Measurements from ENCODE around the gene MANEAL.

MANEAL gene

DNA sequence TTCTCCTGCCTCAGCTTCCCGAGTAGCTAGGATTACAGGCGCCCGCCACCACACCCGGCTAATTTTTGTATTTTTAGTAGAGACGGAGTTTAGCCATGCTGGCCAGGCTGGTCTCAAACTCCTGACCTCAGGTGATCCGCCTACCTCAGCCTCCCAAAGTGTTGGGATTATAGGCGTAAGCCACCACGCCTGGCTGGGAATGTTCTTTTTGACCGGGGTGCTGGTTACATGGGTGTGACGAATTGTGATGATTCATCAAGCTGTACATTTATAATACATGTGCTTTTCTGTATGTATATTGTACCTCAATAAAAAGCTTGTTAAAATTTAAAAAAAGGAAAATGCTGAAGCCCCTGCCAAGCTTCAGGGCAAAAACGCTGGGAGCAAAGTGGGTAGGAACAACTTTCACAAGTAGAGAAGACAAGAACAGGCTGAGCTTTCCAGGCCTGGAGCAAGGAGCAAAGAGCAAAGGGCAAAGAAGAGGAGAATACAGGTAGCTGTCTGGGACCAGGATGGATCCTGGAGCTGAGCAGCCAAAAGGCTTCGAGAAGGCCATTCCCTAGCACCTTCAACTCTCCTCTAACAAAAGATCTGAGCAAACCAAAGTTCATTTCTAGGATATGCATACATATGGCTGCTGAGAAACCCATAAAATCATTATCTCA is 34.9 kb downstream of the MANEAL start:
- DNase-seq (ENCODE audit: low read depth): no peak

DNA sequence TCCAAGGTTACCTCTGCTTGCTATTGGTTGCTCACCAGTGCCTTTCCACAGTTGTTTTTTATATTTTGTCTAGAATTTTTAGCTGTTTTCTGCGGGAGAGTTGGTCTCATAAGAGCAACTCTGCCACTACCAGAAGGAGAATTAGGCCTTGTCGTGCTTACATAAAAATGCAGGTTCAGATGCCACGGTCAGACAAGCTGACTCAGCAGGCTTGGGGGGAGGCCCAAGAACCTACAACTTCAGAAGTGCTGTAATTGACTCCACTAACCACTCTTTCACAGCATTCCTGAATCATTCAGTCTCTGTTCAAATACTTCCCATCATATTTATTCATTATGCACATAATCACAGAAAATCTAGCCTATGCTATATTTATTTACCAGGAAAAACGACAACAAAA is 37.5 kb downstream of the MANEAL start:
- DNase-seq (ENCODE audit: low read depth): no peak

DNA sequence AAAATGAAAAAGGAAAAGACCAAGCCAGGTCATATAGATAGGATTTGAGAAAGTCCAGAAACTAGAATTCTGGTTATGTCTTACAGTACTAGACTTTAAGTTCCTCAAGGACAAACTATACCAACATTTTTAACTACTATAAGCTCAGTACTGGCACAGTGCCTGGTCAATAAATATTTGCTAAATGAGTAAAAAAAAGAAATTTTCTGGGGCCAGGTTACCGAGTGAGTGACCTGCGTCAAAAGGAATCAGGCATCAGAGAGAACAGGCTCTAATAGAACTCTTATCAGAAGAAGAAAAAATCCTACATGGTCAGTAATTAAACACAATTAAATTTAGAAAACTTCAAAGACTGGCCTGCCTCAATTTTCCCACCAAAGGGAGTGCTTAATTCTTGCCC is 38.2 kb downstream of the MANEAL start:
- no peak for DNase-seq (ENCODE audit: low read depth)

DNA sequence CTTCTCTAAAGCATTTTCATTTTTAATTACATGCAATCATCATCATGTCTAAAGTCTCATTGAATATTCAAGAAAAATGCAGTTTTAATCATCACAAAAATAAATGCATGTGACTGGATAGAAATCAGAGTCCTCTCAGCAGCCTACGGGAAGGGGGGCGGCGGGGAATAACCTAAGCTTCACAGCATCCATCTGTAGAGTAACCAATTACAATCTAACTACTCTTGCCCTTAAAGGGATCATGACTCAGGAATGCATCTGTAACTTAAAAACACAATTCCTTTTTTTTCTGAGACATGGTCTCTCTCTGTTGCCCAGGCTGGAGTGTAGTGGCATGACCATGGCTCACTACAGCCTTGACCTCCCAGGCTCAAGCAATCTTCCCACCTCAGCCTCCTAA is 43.1 kb downstream of the MANEAL start:
- no peak for DNase-seq (ENCODE audit: low read depth)

DNA sequence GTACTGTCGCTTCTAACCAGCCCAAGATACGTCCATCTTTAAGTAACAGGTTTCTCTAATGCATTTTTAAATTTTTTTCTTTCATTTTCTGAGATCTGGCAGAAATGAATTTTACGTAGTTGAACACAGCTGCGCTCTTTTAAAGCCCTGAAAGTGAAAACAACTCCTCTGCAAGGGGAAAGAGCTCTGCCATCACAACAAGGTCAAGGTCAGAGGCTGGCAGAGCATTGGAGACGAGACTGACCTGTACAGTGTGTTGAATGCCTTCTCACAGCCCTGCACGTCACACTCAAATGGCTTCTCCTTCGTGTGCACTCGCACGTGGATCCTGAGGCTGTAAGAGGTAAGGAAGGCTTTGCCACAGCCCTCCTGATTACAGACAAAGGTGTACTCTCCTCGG is 46.0 kb downstream of the MANEAL start:
- DNase-seq (ENCODE audit: low read depth): no peak

DNA sequence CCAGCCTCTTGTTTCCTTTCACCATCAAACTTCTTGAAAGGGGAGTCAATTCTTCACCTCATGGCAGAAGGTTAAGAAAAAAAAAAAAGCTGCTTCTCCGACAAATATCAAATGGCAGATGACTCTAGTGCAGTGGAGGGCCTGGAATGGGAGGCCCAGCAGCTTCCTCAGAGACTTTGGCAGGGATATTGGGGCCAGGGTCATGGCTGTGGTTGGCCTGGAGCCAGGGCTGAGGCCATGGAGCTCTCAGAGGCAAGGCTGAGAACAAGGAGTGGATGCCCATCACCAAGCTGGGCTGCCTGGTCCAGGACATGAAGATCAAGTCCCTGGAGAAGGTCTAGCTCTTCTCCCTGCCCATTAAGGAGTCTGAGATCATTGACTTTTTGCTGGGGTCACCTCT is 47.1 kb downstream of the MANEAL start:
- DNase-seq (ENCODE audit: low read depth): no peak

DNA sequence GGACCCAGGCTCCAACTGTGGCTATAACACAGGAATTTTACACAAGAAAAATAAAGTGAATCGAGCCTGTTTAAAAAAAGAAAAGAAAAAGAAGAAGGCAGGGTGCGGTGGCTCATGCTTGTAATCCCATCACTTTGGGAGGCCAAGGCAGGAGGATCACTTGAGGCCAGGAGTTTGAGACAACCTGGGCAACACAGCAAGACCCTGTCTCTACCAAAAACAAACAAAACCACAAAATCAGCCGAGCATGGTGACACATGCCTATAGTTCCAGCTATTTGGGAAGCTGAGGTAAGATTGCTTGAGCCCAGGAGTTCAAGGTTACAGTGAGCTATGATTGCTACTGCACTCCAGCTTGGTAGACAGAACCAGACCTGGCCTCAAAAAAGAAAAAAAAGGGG is 48.0 kb downstream of the MANEAL start:
- DNase-seq (ENCODE audit: low read depth): no peak

DNA sequence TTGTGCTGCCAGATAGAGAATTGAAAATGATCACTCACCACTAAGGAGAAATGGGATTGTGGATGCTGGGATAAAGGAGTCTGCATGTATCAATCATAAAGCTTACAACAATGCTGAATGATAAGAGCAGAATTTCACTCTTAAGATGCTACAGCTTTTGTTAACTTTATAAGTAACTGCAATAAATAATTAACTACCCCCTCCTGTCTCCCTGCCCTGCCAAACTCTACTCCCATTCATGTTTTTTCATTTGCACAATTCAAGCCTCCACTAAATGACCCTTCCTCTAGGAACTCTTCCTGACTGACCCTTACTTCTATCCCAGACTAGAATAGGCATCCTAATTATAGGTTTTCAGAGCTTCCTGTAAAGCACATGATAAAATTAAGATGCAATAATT is 50.9 kb downstream of the MANEAL start:
- no peak for DNase-seq (ENCODE audit: low read depth)

DNA sequence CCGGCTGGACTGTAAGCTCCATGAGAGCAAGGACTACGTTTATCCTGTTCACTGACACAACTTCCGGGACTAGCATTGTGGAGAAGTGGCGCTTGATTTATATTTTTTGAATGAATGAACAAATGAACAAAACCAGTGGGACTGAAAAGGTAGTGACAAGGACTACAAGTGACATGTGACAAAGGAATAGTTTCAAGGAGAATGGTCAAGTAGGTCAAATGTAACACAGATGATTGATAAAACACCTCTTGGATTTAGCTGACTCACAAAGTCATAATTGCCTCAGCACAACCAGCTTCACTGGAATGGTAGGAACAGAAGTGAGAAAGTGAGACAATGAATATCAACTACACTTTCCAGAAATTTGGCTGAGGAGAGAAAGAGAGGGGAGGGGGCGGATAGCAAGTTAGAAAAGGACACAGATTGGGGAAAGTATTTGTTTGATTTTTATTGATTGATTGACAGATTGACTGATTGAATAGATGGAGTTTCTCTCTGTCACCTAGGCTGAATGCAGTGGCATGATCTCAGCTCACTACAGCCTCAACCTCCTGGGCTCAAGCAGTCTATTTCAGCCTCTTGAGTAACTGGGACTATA is 51.5 kb downstream of the MANEAL start:
- no peak for DNase-seq (ENCODE audit: low read depth)

DNA sequence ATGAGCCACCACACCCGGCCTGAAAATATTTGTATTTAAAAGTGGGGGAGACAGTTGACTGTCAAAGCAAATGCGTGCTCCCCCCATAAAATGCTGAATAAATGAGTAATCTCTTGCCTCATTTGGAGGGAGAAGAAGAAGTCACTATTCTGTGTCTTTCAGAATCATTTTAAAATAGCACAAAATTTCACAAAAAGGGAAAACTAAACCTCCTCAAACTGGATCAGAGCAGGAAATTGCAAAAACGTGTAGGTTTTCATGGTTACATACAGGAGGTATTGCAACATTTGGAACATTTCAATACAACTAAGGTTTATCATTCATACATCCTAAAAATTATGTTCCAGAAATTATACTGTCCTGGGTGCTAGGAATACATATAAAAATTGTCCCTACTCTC is 52.1 kb downstream of the MANEAL start:
- no peak for DNase-seq (ENCODE audit: low read depth)

DNA sequence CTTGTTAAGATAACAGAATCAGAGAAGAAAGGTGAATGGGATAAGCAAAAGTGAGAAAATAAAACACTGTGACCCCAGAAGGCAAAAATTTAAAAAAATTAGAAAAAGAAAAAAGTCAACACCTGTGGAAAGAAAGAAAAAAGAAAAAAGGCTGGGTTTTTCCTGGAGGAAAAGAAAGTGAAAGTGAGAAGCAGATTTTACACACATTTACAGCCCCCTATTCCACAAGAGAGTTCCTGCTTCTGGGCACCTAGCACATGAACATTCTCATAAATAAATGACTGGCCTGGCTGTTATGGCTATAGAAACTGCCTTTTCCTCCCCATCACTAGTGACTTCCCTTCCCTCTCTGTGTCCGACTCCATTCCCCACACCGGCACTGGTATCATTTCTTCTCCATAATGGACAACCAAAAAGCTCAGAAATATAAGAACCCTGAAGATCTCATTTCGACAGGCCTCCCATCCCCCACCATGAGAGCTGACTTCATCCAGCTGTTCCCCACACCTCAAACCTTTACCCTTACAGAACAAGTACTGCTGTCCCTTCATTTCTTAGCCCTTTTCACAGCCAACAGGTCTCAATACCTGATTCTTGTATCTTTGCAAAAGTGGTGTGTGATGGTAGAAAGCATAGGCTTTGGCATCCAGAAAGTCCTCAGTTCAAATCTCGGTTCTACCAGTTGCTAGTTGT is 53.1 kb downstream of the MANEAL start:
- no peak for DNase-seq (ENCODE audit: low read depth)

DNA sequence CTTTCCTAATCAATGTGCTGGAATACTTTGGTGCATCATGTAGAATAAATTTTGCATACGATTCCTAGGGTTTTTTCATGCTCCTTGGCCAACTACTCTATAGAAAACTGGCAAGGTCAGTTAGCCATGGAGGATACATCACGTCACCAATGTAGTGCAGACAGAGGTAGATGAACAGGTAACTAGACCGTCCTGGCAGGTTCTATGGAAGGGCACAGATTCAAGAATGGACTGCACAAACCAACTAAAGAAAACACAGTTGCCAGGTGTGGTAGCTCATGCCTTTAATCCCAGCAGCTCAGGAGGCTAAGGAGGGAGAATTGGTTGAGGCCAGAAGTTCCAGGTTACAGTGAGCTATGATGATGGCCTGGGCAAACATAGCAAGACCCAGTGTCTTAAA is 55.8 kb downstream of the MANEAL start:
- DNase-seq (ENCODE audit: low read depth): no peak

DNA sequence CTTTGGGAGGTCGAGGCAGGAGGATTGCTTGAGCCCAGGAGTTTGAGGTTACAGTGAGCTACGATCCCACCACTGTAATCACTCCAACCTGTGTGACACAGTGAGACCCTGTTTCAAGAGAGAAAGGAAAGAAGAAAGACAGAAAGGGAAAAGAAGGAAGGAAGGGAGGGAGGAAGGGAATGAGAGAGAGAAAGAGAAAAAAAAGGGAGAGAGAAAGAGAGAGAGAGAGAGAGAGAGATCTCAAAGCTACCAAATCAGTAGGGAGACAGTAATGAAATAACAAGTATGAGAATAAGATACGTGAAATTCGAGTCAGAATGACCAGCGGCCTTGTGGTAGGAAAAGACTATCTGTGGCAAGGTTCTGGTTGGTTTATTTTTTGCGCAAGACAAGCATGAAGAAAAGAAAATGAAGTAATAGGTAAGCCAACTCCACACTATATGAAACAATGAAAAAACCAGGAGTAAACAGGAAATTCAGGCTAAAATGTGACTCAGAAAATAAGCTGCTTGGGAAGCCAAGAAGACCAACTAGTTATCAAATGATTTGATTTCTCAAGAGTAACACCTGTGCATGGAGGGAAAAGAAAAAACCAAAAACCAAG is 56.8 kb downstream of the MANEAL start:
- no peak for DNase-seq (ENCODE audit: low read depth)
